GM19467 (cell line): ENCODE data around the gene TMEM80.

Experiments used
- ATAC-seq: cut with Tn5 transposase; IDR thresholded peaks from one replicate; pipeline ENCODE4 v1.9.1; 2021; ENCODE audit warnings: mild to moderate bottlenecking, moderate library complexity; ENCODE audit not compliant: unreplicated experiment

The TMEM80 gene

GRCh38 chr11:699116-699508 lies 3.5 kb downstream of the TMEM80 start:
- no peak for ATAC-seq

GRCh38 chr11:699753-700152 lies 4.1 kb downstream of the TMEM80 start:
- ATAC-seq: no peak

- no peak for ATAC-seq
Observed at GRCh38 chr11:701741-702461, 6.3 kb downstream of the TMEM80 start.

- ATAC-seq: no peak
Observed at GRCh38 chr11:702462-703461, 7.1 kb downstream of the TMEM80 start.

DNA sequence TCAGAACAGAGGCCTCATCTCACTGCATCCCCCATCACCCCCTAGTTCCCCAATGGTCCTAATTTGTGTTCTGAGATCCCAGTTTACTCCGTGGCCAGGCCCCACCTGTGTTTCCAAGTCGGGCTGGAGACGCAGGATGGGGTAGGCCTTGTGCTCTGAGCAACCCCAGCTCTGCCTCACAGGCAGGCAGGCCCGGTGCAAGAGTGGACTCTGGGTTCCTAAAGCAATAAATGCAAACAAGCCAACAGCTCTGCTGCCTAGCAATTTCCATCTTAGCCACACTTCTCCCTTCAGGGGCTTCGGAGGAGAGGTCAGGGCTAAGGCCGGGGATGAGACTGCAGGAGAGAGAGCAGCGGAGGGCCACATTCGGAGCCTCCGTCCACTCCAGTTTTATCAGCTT lies 7.9 kb downstream of the TMEM80 start:
- ATAC-seq: no peak

DNA sequence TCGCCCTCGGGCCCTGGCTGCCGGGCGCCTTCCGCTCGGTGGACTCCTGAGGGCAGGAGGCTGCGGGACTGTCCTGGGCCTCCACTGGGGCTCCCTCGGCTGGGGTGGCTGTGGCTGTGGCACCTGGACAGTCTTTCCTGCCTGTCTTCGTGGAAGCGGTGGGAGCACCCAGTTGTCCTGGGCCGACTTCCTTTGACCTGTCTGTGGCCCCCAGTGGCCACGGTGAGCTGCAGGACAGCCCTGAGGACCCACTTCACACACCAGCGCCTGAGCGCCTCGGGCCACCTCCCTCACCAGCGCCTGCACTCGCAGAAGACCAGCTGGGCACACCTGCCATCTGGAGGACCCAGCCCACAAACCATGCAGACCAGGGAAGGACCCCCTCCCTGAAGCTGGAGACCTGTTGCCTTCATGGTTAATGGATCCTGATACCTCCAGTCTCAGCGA lies 8.6 kb downstream of the TMEM80 start:
- no peak for ATAC-seq

- ATAC-seq: no peak
Observed at GRCh38 chr11:704781-705645, 9.4 kb downstream of the TMEM80 start.

GRCh38 chr11:705646-706438 lies 10.2 kb downstream of the TMEM80 start, which contains the start of gene EPS8L2:
EPS8L2 (plus strand) TSS chr11:706231; CDS start chr11:709408, 3,177 bp downstream.
- ATAC-seq: no peak

GRCh38 chr11:706439-706956 lies 10.9 kb downstream of the TMEM80 start:
- no peak for ATAC-seq

DNA sequence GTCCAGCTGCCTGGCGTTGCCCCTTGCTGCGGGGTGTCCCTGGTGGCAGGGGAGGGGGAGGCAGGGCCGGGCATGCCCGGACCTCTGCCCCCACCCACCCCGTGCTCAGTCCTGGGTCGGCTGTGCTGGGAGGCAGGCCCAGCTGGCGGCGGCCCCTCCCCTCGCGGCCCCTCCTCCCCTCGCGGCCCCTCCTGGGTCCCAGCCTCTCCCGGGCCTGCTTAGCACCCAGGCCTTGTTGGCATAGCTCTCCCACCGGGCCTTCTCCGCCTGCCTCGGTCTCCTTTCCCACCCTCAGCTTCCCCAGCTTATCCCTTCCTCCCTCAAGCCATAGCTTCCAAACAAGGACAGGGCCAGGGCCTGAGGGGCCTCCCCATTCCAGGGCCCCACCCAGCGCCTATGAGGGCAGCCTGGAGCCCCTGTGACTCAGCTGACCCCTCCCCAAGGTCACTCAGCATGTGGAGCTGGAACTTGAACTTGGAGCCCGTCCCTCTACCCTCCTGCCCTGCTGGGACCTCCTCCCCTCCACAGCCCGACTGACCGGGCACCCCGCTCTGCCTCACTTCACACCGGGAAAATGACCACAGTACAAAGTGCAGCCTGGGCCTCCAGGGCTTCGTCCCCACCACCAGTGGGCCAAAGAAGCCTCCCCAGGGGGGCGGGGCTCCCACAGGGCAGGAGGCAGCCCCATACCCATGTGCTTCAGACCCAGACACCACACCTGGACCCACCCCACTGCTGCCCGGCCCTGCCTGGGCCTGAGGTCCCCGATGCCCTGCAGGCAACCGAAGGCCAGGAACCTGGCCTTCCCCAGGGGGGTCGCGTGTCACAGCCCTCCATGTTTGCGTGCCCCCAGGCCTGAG lies 11.6 kb downstream of the TMEM80 start:
- ATAC-seq: no peak

- no peak for ATAC-seq
Observed at GRCh38 chr11:707817-708420, 12.3 kb downstream of the TMEM80 start.

DNA sequence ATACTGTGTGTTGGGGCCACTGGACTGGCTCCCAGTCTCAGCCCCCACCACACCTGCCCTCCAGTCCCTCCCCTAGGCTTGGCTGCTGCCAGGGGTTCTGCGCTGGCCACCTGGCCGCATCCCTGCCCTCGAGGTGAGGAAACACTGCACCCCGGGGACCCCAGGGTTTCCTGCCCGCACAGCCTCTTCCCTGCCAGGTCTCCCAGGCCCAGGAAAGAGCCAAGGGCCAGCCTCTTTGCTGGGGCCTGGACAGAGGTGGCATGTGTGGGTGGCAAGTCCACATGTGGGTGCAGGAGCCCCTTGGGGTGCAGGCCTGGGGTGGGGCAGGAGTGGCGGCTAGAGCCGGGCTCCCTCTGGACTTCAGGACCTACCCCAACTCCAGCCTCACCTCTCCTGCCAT lies 12.9 kb downstream of the TMEM80 start:
- ATAC-seq: no peak

- no peak for ATAC-seq
Observed at GRCh38 chr11:709109-709997, 13.7 kb downstream of the TMEM80 start.

- ATAC-seq: no peak
Observed at GRCh38 chr11:714436-714835, 18.8 kb downstream of the TMEM80 start.

GRCh38 chr11:719214-720016 lies 23.8 kb downstream of the TMEM80 start:
- ATAC-seq: no peak

DNA sequence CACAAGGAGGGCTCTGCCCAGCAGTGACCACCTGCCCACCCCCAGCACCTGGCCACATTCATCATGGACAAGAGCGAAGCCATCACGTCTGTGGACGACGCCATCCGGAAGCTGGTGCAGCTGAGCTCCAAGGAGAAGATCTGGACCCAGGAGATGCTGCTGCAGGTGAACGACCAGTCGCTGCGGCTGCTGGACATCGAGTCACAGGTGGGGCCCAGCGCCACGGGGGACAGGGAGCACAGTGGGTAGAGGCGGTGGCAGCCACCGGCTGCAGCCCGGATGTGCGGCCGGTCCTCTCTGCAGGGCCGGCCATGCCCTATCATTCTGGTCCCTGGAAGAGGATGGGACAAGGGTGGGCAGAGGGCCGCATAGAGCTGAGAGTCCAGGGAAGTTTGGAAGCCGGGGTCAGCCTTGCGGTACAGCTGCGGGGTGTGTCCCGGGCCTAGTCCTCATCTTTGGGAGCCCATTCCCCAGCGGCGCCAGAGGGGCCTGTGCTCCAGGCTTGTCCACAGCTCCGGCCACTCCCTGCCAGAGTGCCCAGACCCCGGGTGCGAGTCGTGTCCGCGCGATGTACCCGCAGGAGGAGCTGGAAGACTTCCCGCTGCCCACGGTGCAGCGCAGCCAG lies 24.5 kb downstream of the TMEM80 start:
- no peak for ATAC-seq
